GM21619 (cell line): ENCODE data around the gene SOX6.
"Not testable (repeated sequence)": the region's sequence is repeated elsewhere in the genome, so short reads cannot be mapped to it uniquely, and the experiment has no call there.

Experiments
- ATAC-seq: cut with Tn5 transposase; IDR thresholded peaks from one replicate; pipeline ENCODE4 v1.9.1; 2021; ENCODE audit not compliant: unreplicated experiment

Gene SOX6

GRCh38 chr11:15940462-15941205 is 415.7 kb downstream of the SOX6 start:
- no peak for ATAC-seq

DNA sequence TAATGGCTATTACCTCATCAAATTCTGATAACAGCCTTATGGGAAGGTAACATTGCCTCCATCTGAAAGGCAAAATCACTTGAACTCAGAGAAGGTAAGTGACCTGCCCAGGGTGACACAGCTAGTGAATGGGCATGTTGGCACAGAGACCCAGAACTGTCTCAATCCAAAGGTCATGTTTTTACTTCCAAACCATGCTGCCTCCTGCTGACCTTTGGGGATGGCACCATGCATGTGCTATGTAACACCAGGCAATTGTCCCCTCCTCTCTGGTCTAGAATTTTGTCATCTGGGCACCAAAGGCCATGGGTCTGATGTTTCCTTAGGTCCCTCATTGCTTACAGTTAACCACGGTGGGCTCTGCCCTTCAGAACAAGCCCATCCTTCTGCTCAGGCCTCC is 417.4 kb downstream of the SOX6 start:
- ATAC-seq = no peak

DNA sequence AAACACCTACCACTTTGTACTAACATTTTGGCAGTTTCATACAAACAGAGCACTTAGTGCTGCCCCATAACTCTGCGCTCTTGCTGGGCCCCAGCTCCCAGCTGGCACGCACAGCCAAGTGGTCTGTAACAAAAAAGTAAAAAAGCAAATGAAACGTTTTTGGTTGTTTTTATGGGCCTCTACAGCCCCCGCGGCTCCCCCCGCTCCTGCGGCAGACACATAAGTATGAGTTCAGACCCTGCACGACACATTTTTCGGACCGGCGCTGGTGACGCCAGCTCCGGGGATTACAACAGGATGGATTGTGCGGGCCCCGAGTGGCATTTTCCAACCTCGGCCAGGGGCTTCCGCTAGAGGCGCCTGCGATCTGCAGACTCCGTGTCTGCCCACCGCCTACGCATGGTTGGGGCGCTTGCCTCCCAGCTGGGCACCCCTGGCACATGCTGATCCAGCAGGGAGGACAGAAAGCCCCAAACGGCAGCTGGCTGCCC is 418.2 kb downstream of the SOX6 start:
- no peak for ATAC-seq

- ATAC-seq = no peak
These were observed 418.7 kb downstream of the SOX6 start for GRCh38 chr11:15937601-15938120.

GRCh38 chr11:15936011-15936410 is 420.3 kb downstream of the SOX6 start:
- ATAC-seq = no peak

- no peak for ATAC-seq
These were observed 421.0 kb downstream of the SOX6 start for GRCh38 chr11:15935373-15935772.

DNA sequence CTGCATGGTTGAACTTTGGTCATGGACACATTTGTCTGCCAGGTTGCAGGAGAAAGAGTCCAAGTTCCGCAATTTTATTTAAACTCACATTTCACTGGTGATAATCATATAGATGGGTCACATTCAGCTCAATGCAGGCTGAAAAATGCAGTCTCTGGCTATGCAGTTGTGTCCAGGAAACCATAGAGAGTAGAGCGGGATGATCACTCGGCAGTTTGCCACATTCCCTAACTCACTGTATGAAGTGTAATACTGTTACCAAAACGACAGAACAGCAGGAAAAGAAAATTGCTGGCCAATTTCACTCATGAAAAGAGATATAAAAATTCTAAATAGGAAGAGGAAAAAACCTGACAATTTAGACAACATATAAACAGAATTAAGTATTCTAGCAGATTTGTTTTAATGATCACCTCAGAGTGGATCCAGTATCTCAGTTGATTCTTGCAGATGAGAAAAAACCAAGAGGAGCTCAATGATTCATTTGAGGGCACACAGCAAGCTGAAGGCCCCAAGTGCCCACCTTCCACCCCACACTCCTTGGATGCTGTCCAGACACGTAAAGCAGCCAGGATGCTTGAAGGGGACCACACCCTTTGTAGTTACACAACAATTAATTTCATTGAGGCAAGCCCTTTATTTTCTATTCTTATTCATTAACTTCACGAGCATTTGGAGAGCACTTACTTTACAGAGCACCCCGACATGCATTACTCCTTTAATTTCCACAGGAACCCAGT is 422.3 kb downstream of the SOX6 start:
- ATAC-seq = no peak

DNA sequence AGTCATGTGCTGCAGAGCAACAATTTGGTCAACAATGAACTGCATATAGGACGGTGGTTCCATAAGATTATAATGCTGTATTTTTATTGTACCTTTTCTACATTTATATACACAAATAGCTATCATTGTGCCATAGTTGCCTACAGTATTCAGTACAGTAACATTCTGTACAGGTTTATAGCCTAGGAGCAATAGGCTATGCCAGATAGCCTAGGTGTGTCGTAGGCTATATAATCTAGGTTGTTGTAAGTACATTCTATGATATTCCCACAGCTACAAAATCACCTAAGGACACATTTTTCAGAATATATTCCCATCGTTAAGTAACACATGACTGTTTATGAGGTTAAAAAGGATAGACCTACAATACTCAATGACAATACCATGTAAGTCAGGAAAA is 423.9 kb downstream of the SOX6 start:
- no peak for ATAC-seq

DNA sequence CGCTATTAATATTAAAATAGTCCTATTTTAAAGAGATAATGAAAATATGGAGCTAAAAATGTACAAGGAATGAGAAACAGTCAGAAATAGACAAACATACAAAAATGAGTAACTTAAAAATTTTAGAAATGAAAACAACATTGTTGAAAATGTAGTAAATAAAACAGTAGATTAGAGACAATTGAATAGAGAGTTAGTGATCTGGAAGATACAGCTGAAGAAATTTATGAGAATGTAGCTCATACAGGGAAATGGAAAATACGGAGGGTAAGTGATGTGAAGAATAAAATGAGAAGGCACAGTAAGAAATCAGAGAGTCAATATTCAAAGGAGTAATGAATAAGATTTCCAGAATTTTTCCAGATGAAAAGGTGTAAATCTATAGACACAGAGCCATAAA is 424.8 kb downstream of the SOX6 start:
- ATAC-seq = no peak

DNA sequence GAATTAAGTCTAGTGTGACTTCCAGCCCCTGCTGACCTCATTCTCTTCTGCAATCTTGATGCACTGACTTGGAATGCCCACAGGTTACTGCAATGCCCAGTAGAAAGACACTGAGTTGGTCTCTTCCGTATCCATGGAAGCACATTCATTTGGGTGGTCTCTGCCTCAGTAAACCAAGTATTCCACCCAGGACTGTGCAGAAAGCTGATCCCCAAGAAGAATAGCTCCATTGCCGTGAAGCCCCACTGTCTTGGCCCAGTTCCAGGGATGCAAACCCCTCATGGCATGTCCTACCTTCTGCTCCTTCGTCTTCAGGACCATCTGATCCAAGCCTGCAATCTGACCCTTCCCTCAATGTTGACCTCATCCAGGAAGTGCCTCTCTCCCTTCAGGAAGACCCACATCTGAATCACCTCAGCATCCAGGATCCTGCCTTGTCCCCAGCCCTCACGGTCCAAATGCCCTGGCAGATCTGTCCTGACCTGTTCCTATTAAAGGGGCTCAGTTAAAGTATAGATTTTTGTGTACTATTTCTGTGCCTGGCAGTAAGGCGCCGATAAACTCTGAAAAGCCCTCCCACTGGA is 425.8 kb downstream of the SOX6 start:
- ATAC-seq = no peak

- no peak for ATAC-seq
These were observed 426.9 kb downstream of the SOX6 start for GRCh38 chr11:15929371-15929901.

GRCh38 chr11:15927864-15928217 is 428.5 kb downstream of the SOX6 start:
- no peak for ATAC-seq

GRCh38 chr11:15927196-15927863 is 429.0 kb downstream of the SOX6 start:
- no peak for ATAC-seq

DNA sequence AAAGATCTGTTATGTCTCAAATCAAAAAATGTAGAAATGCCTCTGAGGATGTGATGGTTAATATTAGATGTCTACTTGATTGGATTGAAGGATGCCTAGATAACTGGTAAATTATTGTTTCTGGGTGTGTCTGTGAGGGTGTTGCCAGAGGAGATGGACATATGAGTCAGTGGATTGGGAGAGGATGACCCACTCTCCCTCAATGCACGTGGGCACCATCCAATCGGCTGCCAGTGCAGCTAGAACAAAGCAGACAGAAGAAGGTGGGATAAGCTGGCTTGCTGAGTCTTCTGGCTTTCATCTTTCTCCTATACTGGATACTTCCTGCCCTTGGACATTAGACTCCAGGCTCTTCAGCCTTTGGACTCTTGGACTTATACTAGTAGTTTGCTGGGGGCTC is 430.3 kb downstream of the SOX6 start:
- ATAC-seq = no peak

DNA sequence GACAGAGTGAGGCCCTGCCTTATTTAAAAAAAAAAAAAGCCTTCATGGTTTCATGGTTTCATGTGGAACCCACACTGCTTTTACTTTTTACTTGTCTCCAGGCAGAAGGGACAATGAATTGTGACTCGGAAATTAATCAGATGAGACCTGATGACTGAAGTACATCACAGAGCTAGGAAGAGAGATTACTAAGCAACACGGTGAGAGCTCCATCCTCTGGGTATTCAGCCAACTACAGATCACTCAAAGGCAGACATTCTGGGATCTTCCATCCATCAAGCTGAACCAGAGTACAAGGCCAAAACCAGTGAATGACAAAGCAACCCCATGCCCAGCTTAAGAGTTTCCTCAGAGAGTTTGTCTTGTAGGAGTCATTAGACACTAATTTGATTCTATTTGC is 433.2 kb downstream of the SOX6 start:
- no peak for ATAC-seq

- ATAC-seq = not testable (repeated sequence)
These were observed 433.6 kb downstream of the SOX6 start for GRCh38 chr11:15922745-15923144.

- ATAC-seq = no peak
These were observed 435.3 kb downstream of the SOX6 start for GRCh38 chr11:15920856-15921629.

GRCh38 chr11:15918674-15919073 is 437.7 kb downstream of the SOX6 start:
- no peak for ATAC-seq

- no peak for ATAC-seq
These were observed 438.1 kb downstream of the SOX6 start for GRCh38 chr11:15918212-15918611.
